ENCODE results near the gene NIPAL4.

Gene NIPAL4

GRCh38 chr5:157445745-157446411, 14.1 kb upstream of the NIPAL4 start:
- TF ChIP-seq CTCF (conservative IDR thresholded peaks at IDR 0.05; ENCODE audit: low read depth, low read length), result no peak
- no peak overlapping the region for H3K4me3 ChIP-seq (ENCODE audit: low read length)
- DNase-seq (ENCODE audit: low read depth), result no peak

GRCh38 chr5:157446412-157446935, 13.5 kb upstream of the NIPAL4 start:
- H3K4me3 ChIP-seq (ENCODE audit: low read length), result no peak overlapping the region
- no peak for TF ChIP-seq CTCF (conservative IDR thresholded peaks at IDR 0.05; ENCODE audit: low read depth, low read length)
- DNase-seq (ENCODE audit: low read depth), result no peak

GRCh38 chr5:157447201-157447637, 12.8 kb upstream of the NIPAL4 start:
- DNase-seq (ENCODE audit: low read depth), result no peak
- TF ChIP-seq CTCF (conservative IDR thresholded peaks at IDR 0.05; ENCODE audit: low read depth, low read length), result no peak
- H3K4me3 ChIP-seq (ENCODE audit: low read length), result no peak overlapping the region

GRCh38 chr5:157449011-157449723, 10.8 kb upstream of the NIPAL4 start:
- TF ChIP-seq CTCF (conservative IDR thresholded peaks at IDR 0.05; ENCODE audit: low read depth, low read length), result no peak
- DNase-seq (ENCODE audit: low read depth), result no peak
- H3K4me3 ChIP-seq (ENCODE audit: low read length), result no peak overlapping the region

GRCh38 chr5:157450024-157450423, 10.0 kb upstream of the NIPAL4 start:
- no peak overlapping the region for H3K4me3 ChIP-seq (ENCODE audit: low read length)
- no peak for TF ChIP-seq CTCF (conservative IDR thresholded peaks at IDR 0.05; ENCODE audit: low read depth, low read length)

GRCh38 chr5:157451806-157452205, 8.2 kb upstream of the NIPAL4 start:
- DNase-seq (ENCODE audit: low read depth), result no peak
- H3K4me3 ChIP-seq (ENCODE audit: low read length), result no peak overlapping the region
- no peak for TF ChIP-seq CTCF (conservative IDR thresholded peaks at IDR 0.05; ENCODE audit: low read depth, low read length)

More at GRCh38 chr5:157450024-157450423, 10.0 kb upstream of the NIPAL4 start:
- DNase-seq (ENCODE audit: low read depth), result no peak
